HAP-1 (cell line): Measurements from ENCODE around the gene HELQ.
"Not testable (repeated sequence)": the region's sequence is repeated elsewhere in the genome, so short reads cannot be mapped to it uniquely, and the experiment has no call there.

Experiments
- DNase-seq, 2 experiments: peaks; one replicate each; pipeline ENCODE4 v3.0.0-alpha.2; 2016 to 2020; ENCODE audit warnings: low spot score in 2 of 2
- H3K27me3 ChIP-seq: fragments of 250-450 bp; sonication (Bioruptor Pico); 2 replicates; pipeline ENCODE4 v1.5.1; 2020; ENCODE audit warnings: low read depth, mild to moderate bottlenecking, moderate library complexity
- H3K36me3 ChIP-seq: fragments of 250-450 bp; sonication (Bioruptor Pico); replicated peaks from 2 replicates; pipeline ENCODE4 v1.5.1; 2020; ENCODE audit warnings: mild to moderate bottlenecking
- H3K4me1 ChIP-seq: fragments of 250-450 bp; sonication (Bioruptor Pico); 2 replicates; pipeline ENCODE4 v1.5.1; 2020; ENCODE audit warnings: mild to moderate bottlenecking
- H3K4me3 ChIP-seq: fragments of 250-450 bp; sonication (Bioruptor Pico); 2 replicates; pipeline ENCODE4 v1.5.1; 2020; ENCODE audit warnings: mild to moderate bottlenecking, moderate library complexity
- H3K9me3 ChIP-seq: fragments of 250-450 bp; sonication (Bioruptor Pico); 2 replicates; pipeline ENCODE4 v1.5.1; 2020; ENCODE audit warnings: mild to moderate bottlenecking, moderate library complexity
- in situ Hi-C: fragments of 300-500 bp; cut with MboI; formaldehyde crosslinking; loops from 3 replicates; pipeline ENCODE4 v1.14.3; 2020; ENCODE audit warnings: low sequenced_read_pairs, inconsistent platforms, mixed read lengths

Gene HELQ

DNA sequence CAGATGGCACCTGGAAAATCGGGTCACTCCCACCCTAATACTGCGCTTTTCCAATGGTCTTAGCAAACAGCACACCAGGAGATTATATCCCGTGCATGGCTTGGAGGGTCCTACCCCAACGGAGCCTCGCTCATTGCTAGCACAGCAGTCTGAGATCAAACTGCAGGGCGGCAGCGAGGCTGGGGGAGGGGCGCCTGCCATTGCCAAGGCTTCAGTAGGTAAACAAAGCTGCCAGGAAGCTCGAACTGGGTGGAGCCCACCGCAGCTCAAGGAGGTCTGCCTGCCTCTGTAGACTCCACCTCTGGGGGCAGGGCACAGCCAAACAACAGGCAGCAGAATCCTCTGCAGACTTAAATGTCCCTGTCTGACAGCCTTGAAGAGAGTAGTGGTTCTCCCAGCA is 57.5 kb downstream of the HELQ start:
- in situ Hi-C loops, H3K27me3 ChIP-seq, H3K36me3 ChIP-seq, H3K9me3 ChIP-seq, H3K4me3 ChIP-seq, DNase-seq, H3K4me1 ChIP-seq: not testable (repeated sequence)

DNA sequence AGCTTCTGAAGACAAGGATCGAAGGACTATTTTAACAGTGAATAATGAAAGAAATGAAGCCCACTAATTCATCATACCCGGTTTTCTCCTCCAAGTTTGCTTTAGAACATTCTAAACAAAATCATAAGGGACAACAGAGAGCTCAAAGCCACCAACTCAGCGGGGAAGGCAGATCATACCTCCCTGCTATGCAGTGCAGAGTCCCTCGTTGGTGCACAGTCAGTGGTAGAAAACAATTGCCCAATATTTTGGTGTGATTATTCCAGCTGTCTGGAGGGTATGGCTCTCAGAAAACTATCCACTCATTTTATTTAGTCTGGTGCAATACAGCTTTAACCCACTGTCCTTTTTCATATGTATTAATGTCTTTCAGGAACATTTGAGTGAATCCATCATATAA is 61.7 kb downstream of the HELQ start:
- Histone ChIP-seq H3K4me1 (peaks cover 4% of the 10 kb centered on the region; the same call in 1 of the 2 replicates), H3K36me3 (no peaks in the 10 kb centered on the region), H3K9me3 (no peaks in the 10 kb centered on the region), H3K4me3 (no peak overlapping the region), H3K27me3 (no peaks in the 10 kb centered on the region)
- DNase-seq, result no peak
- in situ Hi-C loops, result no loop called here

DNA sequence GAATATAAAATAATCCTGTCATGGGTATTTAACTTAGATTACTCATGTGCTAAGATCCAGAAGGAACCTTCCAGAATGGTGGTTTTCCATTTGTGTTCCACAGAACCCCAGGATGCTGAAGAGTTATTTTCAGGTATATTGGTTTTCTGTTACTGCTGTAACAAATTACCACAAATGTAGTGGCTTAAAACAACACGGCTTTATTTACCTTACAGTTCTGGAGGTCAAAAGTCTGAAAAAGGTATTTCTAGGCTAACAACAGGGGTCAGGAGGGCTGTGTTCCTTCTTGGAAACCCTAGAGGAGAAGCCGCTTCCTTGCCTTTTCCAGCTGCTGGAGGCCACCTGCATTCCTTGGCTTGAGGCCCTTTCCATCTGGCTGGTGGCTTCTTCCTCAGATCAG is 63.1 kb downstream of the HELQ start:
- in situ Hi-C loops, result no loop called here
- no peak for DNase-seq
- no peak overlapping the region for H3K4me3 ChIP-seq
- H3K36me3 ChIP-seq, result no peaks in the 10 kb centered on the region
- H3K9me3 ChIP-seq, result no peaks in the 10 kb centered on the region
- peaks cover 7% of the 10 kb centered on the region for H3K4me1 ChIP-seq
- H3K27me3 ChIP-seq, result no peaks in the 10 kb centered on the region

DNA sequence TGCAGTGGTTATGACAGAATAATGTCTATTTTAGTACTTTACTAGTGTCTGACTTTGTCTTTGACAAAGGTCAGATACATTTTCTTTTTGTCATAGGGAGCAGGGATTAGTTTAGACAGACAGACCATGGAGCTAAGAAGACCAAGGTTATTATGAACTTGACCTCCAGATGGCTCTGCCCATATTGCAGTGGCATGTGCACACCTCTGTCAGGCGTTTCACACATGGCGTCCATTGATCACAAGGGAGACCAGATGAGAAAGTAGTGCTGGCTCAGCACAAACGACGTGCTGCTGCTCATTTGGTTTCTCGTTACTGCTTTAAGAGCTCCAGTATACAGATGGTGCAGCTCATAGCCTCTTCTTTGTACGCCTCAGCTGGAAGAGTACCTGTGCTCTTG is 64.7 kb downstream of the HELQ start:
- H3K9me3 ChIP-seq, result no peaks in the 10 kb centered on the region
- no peak for DNase-seq
- H3K4me3 ChIP-seq, result no peak overlapping the region
- in situ Hi-C loops, result no loop called here
- H3K36me3 ChIP-seq, result no peaks in the 10 kb centered on the region
- H3K27me3 ChIP-seq, result no peaks in the 10 kb centered on the region
- H3K4me1 ChIP-seq, result peaks cover 11% of the 10 kb centered on the region

DNA sequence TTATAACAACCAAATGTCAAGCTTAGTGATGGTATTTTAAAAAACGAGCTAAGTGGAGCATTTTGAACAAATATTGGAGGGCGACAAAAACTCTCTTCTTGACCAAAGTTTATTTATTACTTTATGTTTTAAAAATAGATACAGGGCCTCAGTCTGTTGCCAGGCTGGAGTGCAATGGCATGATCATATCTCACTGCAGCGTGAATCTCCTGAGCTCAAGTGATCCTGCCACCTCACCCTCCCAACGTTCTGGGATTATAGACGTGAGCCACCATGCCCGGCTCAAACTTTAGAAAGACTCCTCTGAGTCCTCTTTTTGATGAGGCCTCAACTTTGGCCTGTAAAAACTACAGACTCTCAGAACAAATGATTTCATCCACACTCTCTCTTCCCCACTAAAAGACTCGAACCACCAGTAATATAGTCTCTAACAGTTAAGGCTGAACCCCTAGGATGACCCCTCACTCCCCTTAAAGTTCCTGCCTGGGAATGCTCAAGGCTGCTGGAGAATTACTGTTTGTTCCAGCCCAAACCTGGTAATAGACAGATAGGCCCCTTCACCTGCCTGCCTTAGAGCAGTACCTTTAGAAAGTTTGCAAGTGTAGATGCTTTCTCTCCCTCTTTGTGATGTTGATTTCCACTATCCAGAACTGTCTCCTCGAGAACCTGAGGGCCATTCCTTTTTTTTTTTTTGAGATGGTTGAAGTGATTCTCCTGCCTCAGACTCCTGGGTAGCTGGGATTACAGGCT is 65.7 kb downstream of the HELQ start:
- DNase-seq, result no peak
- Histone ChIP-seq H3K36me3 (no peaks in the 10 kb centered on the region), H3K9me3 (no peaks in the 10 kb centered on the region), H3K4me3 (no peak overlapping the region), H3K4me1 (peaks cover 11% of the 10 kb centered on the region), H3K27me3 (no peaks in the 10 kb centered on the region)
- in situ Hi-C loops, result no loop called here

DNA sequence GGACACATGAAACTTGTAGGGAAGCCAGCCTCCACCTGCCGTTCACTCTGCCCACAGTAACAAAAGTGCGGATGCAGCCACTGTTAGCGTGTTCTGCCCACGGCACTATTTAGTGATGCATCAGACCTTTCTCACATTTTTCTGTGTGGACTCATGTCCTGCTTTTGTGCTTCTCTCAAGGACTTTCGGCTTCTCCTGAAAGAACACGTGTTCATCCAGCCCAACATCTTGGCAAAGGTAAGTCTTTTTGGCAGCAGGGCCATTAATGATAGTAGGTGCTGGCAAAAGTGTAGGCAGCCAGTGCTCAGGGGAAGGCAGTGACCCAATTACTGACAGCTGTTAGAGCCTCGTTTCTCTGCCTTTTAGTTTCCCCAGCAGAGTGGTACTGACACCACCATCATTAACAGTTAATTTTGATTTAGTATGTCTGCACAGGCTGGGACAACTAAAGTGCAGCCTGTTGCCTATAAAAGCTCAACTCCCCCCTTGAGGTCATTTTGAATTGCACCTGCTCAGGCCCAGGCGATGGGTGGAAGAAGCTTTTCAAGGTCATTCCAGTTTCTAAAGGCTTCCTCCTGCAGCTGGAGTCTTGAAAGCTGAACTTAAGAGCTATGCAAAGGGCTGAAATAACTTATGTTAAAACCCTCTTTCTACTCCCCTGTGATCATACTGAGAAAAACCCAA is 66.4 kb downstream of the HELQ start:
- no peaks in the 10 kb centered on the region for H3K9me3 ChIP-seq
- H3K4me3 ChIP-seq, result no peak overlapping the region
- peaks cover 11% of the 10 kb centered on the region for H3K4me1 ChIP-seq
- in situ Hi-C loops, result no loop called here
- no peaks in the 10 kb centered on the region for H3K36me3 ChIP-seq
- no peaks in the 10 kb centered on the region for H3K27me3 ChIP-seq
- DNase-seq, result no peak

DNA sequence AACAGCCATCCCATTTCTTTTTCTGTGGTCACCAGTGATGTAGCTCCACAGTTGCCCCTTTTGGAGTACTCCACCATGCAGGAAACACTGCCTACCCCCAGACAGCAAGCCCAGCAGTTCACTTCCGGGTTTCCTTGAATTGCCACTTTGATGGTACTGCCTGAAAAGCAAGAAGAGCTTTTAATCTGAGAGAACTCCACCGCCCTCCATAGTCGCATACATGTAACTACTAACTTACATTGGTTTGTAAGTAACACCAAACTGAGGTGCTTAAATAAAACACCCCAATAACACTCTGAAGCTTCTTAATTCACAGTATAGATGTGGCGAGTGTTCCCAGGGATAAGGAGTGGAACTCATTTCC is 67.3 kb downstream of the HELQ start:
- H3K36me3 ChIP-seq, result no peaks in the 10 kb centered on the region
- no peak for DNase-seq
- in situ Hi-C loops, result no loop called here
- no peaks in the 10 kb centered on the region for H3K27me3 ChIP-seq
- H3K9me3 ChIP-seq, result no peaks in the 10 kb centered on the region
- H3K4me3 ChIP-seq, result no peak overlapping the region
- peaks cover 11% of the 10 kb centered on the region for H3K4me1 ChIP-seq

DNA sequence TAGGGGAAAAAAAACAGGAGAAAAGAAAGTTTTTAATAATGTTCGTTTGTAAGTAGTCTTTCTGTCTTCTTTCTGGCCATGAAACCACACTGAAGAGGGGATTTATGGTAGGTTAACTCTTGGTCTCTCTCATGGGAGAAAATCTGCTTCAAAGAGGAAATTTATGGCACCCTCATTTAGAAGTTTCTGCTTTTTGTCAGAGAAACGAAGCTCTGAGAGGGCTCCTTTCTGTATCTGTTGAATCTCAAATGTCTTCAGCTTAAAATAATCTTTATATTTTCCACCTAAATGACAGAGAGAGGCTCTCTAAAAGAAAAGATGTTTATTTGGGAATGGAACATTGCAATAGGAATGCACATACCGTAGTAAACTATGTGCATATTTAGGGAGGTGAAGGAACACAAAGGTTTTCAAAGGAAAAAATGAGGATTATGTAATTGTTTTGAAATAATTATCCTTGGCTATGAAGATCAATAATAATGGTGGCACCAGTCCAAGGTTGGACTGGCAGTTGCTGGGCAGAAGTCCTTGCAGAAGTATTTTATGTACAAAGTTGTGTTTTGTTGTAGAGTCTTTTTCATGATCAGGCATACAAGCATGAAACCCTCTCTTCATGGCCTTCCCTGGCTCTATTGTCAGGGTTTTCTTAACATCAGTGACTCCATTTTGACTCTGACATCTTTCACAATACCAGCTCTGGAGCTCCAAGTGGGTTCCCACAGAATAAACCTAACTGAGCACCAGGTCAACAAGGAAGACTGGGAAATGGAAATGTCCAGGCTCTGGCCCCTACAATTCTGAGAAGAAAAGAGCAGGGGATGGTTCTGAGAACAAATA is 67.9 kb downstream of the HELQ start:
- DNase-seq, result no peak
- Histone ChIP-seq H3K4me1 (peaks cover 11% of the 10 kb centered on the region), H3K27me3 (no peaks in the 10 kb centered on the region), H3K4me3 (no peak overlapping the region), H3K36me3 (no peaks in the 10 kb centered on the region), H3K9me3 (0 out of 2 replicates have a peak, but pooled peaks cover 1% of the 10 kb centered on the region)
- in situ Hi-C loops, result no loop called here

DNA sequence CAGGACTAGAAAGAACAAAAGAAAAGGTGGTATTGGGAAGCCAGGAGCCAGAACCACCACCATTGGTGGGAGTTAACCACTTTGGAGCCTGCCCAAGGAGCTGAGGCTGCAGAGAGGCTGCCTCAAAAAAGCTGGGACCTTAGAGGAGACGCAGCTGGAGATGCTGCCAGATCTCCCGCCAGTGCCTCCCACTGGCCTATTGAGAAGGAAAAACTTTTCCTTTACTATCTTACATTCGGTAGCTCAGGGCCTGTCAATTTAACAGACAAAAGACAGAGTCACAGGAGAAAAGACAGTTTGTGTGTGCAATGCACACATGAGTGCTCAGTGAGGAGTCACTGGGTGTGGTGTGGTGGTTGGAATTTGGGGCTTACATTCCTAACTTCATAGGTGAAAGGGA is 68.6 kb downstream of the HELQ start:
- H3K36me3 ChIP-seq, result no peaks in the 10 kb centered on the region
- H3K27me3 ChIP-seq, result no peaks in the 10 kb centered on the region
- H3K4me1 ChIP-seq, result peaks cover 14% of the 10 kb centered on the region
- H3K4me3 ChIP-seq, result no peak overlapping the region
- 0 out of 2 replicates have a peak, but pooled peaks cover 5% of the 10 kb centered on the region for H3K9me3 ChIP-seq
- in situ Hi-C loops, result no loop called here
- DNase-seq, result peak in 1 of 2 experiments; percentile 16

DNA sequence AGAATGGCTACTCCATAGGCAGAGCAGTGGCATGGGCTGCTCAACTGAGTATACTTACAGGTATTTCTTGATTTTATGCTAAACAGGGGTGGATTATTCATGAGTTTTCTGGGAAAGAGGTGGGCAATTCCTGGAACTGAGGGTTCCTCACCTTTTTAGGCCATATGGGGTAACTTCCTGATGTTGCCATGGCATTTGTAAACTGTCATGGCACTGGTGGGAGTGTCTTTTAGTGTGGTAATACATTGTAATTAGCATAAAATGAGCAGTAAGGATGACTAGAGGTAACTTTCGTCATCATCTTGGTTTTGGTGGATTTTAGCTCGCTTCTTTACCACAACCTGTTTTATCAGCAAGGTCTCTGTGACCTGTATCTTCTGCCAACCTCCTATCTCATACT is 72.8 kb downstream of the HELQ start:
- Histone ChIP-seq H3K27me3 (no peaks in the 10 kb centered on the region), H3K4me1 (peaks cover 9% of the 10 kb centered on the region), H3K9me3 (peaks cover 26% of the 10 kb centered on the region), H3K36me3 (no peaks in the 10 kb centered on the region), H3K4me3 (no peak overlapping the region)
- no peak for DNase-seq
- in situ Hi-C loops, result no loop called here

DNA sequence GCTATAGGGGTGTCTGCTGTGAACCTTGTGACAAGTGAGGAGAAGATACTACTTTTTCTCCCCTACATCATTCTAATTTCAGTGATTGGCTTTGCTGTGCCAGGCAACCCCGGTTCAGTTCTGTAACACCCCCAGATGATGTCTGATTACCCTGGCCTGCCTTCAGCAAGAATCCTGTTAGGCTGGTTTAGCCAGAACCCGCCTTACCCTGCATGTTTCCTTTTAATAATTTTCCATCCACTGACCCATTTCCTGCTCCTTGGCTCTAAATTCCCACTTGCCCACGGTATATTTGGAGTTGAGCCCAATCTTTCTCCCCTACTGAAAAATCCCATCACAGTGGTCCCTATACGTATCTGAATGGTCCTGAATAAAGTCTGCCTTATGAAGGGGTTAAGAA is 74.5 kb downstream of the HELQ start:
- H3K4me1 ChIP-seq, result 0 out of 2 replicates have a peak, but pooled peaks cover 2% of the 10 kb centered on the region
- DNase-seq, result no peak
- in situ Hi-C loops, result no loop called here
- peaks cover 34% of the 10 kb centered on the region for H3K9me3 ChIP-seq
- H3K4me3 ChIP-seq, result no peak overlapping the region
- no peaks in the 10 kb centered on the region for H3K27me3 ChIP-seq
- no peaks in the 10 kb centered on the region for H3K36me3 ChIP-seq

DNA sequence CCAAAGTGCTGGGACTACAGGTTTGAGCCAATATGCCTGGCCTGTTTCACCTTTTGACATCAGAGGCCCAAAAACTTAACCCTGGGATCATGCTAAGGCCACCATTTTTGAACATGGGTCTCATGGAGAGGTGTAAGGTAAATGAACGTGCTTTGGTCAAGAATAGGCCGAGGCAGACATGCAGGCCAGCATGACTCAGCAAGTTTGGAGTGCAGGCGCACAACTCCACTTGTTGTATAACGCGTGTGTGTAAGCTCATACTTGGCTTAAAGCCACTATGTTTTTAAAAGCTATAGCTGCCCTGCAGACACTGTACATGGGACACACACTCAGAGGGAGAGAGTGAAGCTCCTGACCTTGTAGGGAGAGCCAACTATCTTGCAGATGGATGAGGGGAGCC is 77.2 kb downstream of the HELQ start:
- Histone ChIP-seq H3K9me3 (peaks cover 34% of the 10 kb centered on the region), H3K4me3 (no peak overlapping the region), H3K4me1 (0 out of 2 replicates have a peak, but pooled peaks cover 2% of the 10 kb centered on the region), H3K27me3 (no peaks in the 10 kb centered on the region), H3K36me3 (no peaks in the 10 kb centered on the region)
- peak in 1 of 2 experiments; percentile 43 for DNase-seq
- in situ Hi-C loops, result no loop called here

DNA sequence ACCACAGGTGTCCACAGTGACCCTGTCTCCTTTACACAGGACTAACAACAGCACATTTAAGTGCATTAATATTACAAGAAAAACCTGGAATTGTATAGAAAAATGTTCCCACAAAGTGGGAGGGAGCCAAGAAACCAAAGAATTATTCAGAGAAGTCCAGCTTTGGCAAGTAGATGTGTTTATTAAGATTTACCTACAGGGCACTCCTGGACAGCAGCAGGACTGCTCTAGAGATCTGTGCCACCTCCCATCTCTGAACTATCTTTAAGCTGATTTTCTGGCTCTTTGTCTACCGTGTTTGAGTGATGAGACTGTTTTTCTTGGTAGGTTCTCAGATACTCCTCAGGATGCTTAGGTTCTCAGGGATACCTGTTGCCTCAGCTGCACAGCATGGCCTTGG is 82.7 kb downstream of the HELQ start:
- in situ Hi-C loops, result no loop called here
- Histone ChIP-seq H3K27me3 (no peaks in the 10 kb centered on the region), H3K36me3 (no peaks in the 10 kb centered on the region), H3K4me1 (no peaks in the 10 kb centered on the region), H3K9me3 (peaks cover 9% of the 10 kb centered on the region), H3K4me3 (no peak overlapping the region)
- no peak for DNase-seq

DNA sequence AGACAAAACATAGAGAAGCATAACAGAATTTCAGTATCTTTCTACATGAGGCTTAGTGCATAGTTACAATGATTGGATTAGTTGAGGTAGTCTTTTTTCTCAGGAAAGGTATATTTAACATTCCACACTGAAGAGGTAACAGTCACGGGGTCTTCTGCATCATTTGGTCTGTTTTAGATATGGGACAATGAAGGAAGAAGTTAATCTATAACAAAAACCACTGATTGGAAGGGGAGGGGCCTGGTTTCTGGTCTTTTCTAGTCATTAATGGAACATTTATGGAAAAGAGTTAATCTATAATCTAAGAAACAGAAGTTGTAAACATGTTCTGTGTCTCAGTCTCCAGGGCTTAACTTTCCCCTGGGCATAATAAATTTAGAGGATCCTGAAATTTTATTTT is 83.7 kb downstream of the HELQ start:
- Histone ChIP-seq H3K9me3 (peaks cover under 1% of the 10 kb centered on the region), H3K4me3 (no peak overlapping the region), H3K36me3 (no peaks in the 10 kb centered on the region), H3K27me3 (no peaks in the 10 kb centered on the region), H3K4me1 (no peaks in the 10 kb centered on the region)
- in situ Hi-C loops, result no loop called here
- DNase-seq, result no peak
